ENCODE results near the gene DTX4.

The DTX4 gene

GRCh38 chr11:59193587-59194130 lies 21.7 kb downstream of the DTX4 start:
- DNase-seq, result no peak

DNA sequence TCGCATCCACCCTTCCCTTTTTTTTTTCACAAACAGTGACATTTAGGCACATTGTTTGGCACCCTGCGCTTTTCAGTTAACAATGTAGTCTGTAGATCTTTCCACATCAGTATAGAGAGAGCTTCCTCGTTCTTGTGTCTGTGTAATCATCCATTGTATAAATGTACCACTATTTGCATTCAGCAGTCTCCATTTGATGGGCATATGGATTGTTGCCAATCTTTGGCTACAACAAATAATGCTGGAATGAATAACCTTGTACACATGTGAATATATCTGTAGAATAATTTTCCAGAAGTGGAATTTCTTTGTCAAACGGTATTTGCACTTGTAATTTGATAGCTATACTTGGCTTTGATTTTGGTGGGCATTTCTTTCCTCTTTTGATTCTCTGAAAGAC lies 23.7 kb downstream of the DTX4 start:
- DNase-seq, result no peak

- DNase-seq, result no peak
Observed at GRCh38 chr11:59196777-59197176, 24.8 kb downstream of the DTX4 start.

- DNase-seq, result no peak
Observed at GRCh38 chr11:59197991-59198390, 26.1 kb downstream of the DTX4 start.

- no peak for DNase-seq
Observed at GRCh38 chr11:59198726-59199125, 26.8 kb downstream of the DTX4 start.

DNA sequence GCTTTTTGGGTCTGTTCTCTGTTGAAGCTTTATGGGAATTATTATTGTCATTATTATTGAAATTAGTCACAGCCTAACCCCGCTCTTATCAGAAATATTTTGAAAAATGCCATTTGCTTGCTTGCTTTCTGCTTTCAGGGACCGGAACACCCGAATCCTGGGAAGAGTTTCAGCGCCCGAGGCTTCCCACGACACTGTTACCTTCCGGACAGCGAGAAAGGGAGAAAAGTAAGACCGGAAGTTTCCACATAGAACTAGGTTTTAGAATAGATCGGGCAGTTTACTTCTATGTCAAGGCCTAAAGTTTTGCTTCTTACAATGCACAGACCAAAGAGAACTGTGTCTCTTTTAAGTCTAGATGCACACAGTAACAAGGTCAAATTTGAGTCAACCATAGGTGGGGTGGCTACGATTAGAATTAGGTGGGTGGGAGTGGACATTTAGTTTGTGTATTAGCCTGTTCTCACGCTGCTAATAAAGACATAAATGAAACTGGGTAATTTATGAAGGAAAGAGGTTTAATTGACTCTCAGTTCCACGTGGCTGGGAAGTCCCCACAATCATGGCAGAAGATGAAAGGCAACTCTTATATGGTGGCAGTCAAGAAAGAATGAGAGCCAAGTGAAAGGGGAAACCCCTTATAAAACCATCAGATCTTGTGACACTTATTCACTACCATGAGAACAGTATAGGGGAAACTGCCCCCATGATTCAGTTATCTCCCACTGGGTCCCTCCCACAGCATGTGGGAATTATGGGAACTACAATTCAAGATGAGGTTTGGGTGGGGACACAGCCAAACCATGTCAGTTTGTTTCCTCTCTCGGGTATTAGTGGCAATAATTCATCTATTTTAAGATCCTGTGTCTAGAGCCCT lies 27.9 kb downstream of the DTX4 start:
- DNase-seq, result no peak

DNA sequence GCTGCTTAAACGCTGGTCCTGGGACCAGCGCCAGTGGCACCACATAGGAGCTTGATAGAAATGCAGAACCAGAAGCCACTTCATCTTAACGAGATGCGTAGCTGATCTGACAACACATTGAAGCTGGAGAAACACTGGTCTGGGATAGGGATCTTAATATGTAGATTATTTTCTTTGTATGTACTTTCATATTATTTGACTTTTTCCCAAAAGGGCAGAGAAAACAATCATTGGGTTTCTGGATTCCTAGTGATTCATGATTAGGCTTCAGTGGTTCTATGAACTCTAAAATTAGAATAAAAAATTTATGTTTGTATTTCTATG lies 28.5 kb downstream of the DTX4 start:
- no peak for DNase-seq

GRCh38 chr11:59201353-59201752 lies 29.4 kb downstream of the DTX4 start:
- DNase-seq, result no peak

GRCh38 chr11:59204746-59205145 lies 32.8 kb downstream of the DTX4 start:
- no peak for DNase-seq

GRCh38 chr11:59205648-59206047 lies 33.7 kb downstream of the DTX4 start:
- DNase-seq, result no peak

DNA sequence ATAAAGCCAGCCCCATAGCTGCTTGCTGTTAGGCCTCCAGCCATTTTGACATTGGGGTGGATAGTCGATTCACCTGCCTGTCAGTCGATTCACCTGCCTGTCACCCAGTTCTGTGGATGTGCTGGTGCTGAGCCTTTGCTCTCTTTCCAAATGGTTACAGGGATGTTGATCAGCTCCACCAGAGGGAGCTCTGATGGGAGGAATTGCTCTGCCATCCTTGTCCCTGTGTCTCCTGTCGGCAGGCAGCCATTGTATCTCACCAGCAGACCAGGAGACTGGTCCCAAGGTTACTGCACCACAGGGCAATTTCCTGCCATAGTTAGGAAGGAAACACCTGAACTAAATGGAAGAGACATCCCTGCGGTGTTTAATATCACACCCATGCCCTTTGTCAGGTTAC lies 34.7 kb downstream of the DTX4 start:
- no peak for DNase-seq

- DNase-seq, result no peak
Observed at GRCh38 chr11:59207988-59208451, 36.1 kb downstream of the DTX4 start.

DNA sequence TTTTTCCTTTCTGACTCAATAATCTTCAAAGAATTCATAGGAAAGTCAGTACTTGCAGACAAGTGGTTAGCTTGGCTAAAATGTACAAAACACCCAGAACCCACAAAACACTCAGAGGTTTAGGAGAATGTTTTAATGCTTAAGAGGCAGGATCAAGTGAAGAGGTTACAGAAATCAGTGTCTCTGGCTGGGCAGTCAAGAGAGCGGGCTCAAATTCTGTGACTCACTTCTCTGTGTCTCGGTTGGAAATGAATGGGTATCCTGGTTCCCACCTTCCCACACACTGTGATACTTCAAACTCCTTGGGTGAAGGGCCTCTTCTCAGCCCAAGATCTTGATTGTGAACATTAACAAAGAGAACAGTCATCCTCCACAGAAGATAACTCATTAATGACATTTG lies 37.0 kb downstream of the DTX4 start:
- no peak for DNase-seq

DNA sequence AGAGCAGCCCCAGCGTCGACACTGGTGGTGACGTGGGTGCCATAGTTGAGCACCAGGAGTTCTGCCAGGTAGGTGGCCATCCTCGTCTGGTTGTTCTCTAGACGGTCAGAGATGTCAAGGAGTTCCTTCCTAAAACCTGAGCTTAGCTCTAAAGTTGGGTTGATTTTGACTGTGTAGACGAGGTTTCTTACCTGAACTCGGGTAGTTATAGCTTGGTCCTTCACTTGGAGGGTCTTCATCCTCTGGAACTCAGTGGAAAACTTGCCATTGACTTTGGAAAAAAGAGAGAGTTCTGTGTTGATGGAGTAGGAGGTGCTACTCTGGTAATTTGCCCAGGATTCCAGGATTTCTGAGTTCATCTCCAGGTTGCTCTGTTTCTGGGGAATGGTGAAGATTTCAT lies 40.3 kb downstream of the DTX4 start:
- DNase-seq, result no peak

GRCh38 chr11:59212744-59213631 lies 41.1 kb downstream of the DTX4 start, which contains the start of gene MPEG1:
Gene MPEG1 (minus strand): TSS chr11:59212927. CDS start chr11:59212865, 62 bp downstream.
- no peak for DNase-seq

DNA sequence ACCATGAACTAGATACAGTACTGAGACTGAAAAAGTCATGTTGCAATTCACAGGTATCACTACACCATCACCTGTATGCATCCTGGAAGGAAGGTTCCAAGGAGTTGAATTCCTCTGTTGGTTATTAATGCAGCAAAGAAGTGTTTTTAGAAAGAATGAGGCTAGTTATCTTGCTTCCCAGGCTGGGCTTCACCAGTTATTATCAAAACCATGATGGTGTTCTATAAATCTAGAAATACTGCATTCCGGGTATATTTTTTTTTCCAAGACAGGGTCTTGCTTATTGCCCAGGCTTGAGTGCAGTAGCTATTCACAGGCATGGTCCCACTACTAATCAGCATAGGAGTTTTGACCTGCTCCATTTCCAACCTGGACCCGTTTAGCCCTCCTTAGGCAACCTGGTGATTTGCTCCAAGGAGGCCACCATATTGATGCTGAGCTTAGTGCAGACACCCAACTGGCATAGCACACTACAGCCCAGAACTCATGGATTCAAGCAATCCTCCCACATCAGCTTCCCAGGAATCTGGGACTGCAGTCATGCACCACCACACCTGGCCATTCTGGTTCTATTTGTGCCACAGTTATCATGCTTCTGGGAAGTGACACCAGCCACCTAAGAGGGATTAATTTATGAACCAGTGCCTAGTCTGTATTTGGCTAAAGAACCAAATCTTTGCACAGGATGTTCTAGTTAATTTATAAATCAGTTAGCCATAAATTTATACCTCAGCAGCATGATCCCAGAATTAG lies 42.4 kb downstream of the DTX4 start:
- DNase-seq, result no peak

GRCh38 chr11:59216641-59217564 lies 45.0 kb downstream of the DTX4 start:
- DNase-seq, result no peak

GRCh38 chr11:59218319-59218718 lies 46.4 kb downstream of the DTX4 start:
- no peak for DNase-seq

GRCh38 chr11:59218893-59219292 lies 47.0 kb downstream of the DTX4 start:
- no peak for DNase-seq

DNA sequence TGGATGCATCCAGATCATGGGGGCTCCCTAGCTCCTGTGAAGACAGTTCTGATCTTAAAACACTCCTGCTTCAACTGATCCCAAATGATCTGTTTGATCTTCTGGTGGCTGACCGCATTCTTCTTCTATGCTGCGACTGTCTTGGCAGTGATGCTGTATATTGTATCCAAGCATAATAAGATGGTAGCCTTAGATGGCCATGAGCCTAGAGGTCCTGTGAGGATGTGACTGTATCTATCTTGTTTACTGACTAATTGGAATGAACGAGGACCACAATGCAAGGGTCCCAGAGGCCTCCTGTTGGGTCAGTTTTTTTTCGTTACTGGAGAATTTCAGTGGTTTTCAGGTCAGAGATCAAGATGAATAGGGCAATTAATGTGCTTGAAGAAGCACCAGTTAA lies 47.9 kb downstream of the DTX4 start:
- no peak for DNase-seq

DNA sequence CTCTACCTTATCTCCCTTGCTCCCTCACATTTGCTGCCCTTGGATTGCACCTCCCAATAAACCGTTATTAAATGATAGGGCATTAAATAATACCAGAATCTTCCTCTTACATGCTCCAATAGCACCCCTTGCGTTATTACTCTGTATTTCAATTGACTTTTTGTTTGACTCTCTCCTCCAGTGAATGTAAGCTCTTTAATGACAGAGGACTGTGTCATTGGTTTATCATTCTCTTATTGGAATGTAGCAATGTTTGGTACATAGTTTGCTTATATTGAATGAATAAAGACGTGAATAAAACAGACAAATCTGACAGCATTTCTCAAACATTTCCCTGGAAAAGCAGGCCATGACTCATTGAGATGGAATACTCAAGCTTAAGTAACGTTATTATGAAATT lies 49.5 kb downstream of the DTX4 start:
- DNase-seq, result no peak

All from activated effector memory CD4-positive, alpha-beta T cell treated with Interleukin-2 at 50 U/mL for 16 hours (primary cell).